Uterus (tissue), 4 donors: ENCODE measurements around the gene CEP89. TPM values are rescaled to one million over a fixed set of nuclear protein-coding genes. Genes with fewer than 3 reads are reported as not detected.

ENCODE experiments used
- DNase-seq, 2 donors: peaks; one replicate each; pipeline ENCODE4 v3.0.0-alpha.2; 2019 to 2020
- H3K27ac ChIP-seq, 2 donors: fragments of 200-600 bp; sonication (generic); 1 replicate in 1 of 2; 2 replicates in 1 of 2; pipeline ENCODE4 v1.5.1; 2016 to 2018
- H3K27me3 ChIP-seq, 2 donors: fragments of 200-600 bp; sonication (generic); one replicate each; pipeline ENCODE4 v1.5.1; 2018 to 2019; ENCODE audit warnings: control low read depth in 1 of 2
- H3K36me3 ChIP-seq, 2 donors: fragments of 200-600 bp; sonication (generic); one replicate each; pipeline ENCODE4 v1.5.1; 2019; ENCODE audit warnings: control low read depth in 1 of 2
- H3K4me1 ChIP-seq, 2 donors: fragments of 200-600 bp; sonication (generic); one replicate each; pipeline ENCODE4 v1.5.1; 2018 to 2019; ENCODE audit warnings: control low read depth in 1 of 2
- H3K4me3 ChIP-seq, 2 donors: fragments of 200-600 bp; sonication (generic); 1 replicate in 1 of 2; 2 replicates in 1 of 2; pipeline ENCODE4 v1.5.1; 2018 to 2019; ENCODE audit warnings: mild to moderate bottlenecking in 1 of 2
- H3K9me3 ChIP-seq, 2 donors: fragments of 200-600 bp; sonication (generic); one replicate each; pipeline ENCODE4 v1.5.1; 2019; ENCODE audit warnings: control low read depth in 1 of 2
- POLR2A ChIP-seq, 2 donors: fragments of 450-650 bp; IDR thresholded peaks; one replicate each; pipeline ENCODE4 v1.6.1; 2016; ENCODE audit warnings: antibody characterized with exemption in 2 of 2, mild to moderate bottlenecking in 1 of 2, moderate library complexity in 1 of 2
- intact Hi-C: fragments of 100-400 bp; cut with DNase I; formaldehyde crosslinking; loops from one replicate; pipeline ENCODE4 v1.15.1; 2023; ENCODE audit warnings: low total_unique reads
- total RNA-seq, 4 donors: library from RNA; depleted of rRNA in 3 of 4; stranded (reverse); fragments of >200 nt in 3 of 4; gene quantifications; one replicate each; pipeline versions ENCODE4 v1.1.0 to v1.2.4, GENCODE V29; 2014 to 2023
- TF ChIP-seq, protein P1 (sequence below), 4 experiments: fragments of 200-600 bp in 2 of 4; fragments of 450-650 bp in 2 of 4; sonication (generic) in 2 of 4; IDR thresholded peaks; one replicate each; pipeline ENCODE4 v1.5.1; 2016 to 2019; ENCODE audit warnings: antibody characterized with exemption in 4 of 4, mild to moderate bottlenecking in 2 of 4, moderate library complexity in 1 of 4
- donor health status: DM: yes; HTN: yes; CAD: no.

The CEP89 gene
- total RNA-seq, 4 donors from 2014 or later, result 5.1 to 29.2 (median 10.6) TPM

DNA sequence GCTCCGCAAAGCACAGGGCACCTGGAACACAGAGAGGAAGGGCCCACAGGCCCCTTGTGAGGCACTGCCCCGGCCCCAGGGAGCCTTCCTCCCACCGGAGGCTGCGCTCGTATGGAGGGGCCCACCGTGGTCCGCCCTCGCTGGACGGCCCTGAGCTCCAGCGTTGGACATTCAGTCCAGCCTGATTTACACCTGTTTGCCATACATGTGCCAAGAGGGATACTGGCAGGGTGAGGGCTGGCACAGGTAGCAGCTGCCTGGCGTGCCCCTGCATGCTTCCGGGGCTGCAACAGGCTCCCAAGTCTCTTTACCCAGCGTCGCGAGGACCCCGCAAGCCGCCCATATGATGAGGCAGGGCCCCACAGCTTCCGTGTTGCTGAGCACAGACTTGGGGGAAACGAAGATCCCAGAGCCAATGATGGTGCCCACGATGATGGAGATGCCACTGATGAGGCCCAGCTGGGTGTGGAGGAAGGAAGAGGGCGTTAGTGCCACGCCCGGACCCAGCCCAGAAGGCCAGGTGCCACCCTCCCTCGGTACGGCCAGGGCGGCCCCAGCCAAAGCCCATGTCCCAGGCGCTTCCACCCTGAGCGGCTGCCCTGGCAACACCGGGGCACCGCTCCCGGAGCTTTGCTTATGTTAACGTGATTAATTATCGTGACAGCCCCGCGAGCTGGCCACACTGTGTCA is 107.3 kb downstream of the CEP89 start:
- H3K27me3 ChIP-seq, result no peaks in the 10 kb centered on the region
- intact Hi-C loops, result no loop called here
- no peak for DNase-seq
- H3K27ac ChIP-seq, result no peak overlapping the region
- no peak overlapping the region for H3K4me3 ChIP-seq
- H3K9me3 ChIP-seq, result no peaks in the 10 kb centered on the region
- TF ChIP-seq, protein P1, sequence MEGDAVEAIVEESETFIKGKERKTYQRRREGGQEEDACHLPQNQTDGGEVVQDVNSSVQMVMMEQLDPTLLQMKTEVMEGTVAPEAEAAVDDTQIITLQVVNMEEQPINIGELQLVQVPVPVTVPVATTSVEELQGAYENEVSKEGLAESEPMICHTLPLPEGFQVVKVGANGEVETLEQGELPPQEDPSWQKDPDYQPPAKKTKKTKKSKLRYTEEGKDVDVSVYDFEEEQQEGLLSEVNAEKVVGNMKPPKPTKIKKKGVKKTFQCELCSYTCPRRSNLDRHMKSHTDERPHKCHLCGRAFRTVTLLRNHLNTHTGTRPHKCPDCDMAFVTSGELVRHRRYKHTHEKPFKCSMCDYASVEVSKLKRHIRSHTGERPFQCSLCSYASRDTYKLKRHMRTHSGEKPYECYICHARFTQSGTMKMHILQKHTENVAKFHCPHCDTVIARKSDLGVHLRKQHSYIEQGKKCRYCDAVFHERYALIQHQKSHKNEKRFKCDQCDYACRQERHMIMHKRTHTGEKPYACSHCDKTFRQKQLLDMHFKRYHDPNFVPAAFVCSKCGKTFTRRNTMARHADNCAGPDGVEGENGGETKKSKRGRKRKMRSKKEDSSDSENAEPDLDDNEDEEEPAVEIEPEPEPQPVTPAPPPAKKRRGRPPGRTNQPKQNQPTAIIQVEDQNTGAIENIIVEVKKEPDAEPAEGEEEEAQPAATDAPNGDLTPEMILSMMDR (IDR thresholded peaks at IDR 0.05), result no peak
- no peak for TF ChIP-seq POLR2A (IDR thresholded peaks at IDR 0.05)
- H3K36me3 ChIP-seq, result no peaks in the 10 kb centered on the region
- H3K4me1 ChIP-seq, result no peaks in the 10 kb centered on the region

DNA sequence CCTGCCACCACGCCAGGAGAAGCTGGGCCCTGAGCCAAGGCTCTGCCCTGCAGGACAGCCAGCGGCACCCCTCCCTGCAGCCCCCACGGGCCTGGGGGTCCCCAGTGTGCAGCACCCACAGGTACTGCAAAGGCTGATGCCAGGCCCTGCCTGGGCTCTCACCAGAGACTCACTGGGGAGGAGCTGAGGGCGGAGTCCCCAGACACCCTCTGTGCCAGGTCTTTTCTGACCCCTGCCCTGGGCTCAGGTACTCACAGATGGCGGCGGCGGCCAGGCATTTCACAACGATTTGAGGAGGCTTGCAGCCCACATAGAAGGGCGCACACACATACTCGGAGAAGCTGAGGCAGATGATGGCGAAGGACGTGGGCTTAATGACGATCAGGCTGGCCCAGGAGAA is 107.9 kb downstream of the CEP89 start:
- Histone ChIP-seq H3K36me3 (no peaks in the 10 kb centered on the region), H3K27ac (no peak overlapping the region), H3K9me3 (no peaks in the 10 kb centered on the region), H3K4me3 (no peak overlapping the region), H3K4me1 (no peaks in the 10 kb centered on the region), H3K27me3 (no peaks in the 10 kb centered on the region)
- TF ChIP-seq, protein P1 (IDR thresholded peaks at IDR 0.05), result no peak
- no peak for TF ChIP-seq POLR2A (IDR thresholded peaks at IDR 0.05)
- intact Hi-C loops, result no loop called here
- DNase-seq, result no peak

DNA sequence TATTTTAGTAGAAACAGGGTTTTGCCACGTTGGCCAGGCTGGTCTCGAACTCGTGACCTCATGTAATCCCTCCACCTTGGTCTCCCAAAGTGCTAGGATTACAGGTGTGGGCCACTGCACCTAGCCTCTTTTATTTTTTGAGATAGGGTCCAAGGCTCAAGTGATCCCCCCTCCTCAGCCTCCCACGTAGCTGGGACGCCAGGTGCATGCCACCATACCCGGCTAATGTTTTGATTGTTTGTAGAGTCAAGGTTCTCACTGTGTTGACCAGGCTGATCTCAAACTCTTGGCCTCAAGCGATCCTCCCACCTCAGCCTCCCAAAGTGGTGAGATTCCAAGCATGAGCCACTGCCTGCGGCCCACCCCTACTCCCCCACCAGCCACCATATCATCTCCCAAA is 108.5 kb downstream of the CEP89 start:
- Histone ChIP-seq H3K4me3 (no peak overlapping the region), H3K36me3 (no peaks in the 10 kb centered on the region), H3K4me1 (no peaks in the 10 kb centered on the region), H3K27ac (no peak overlapping the region), H3K27me3 (no peaks in the 10 kb centered on the region), H3K9me3 (no peaks in the 10 kb centered on the region)
- intact Hi-C loops, result no loop called here
- TF ChIP-seq, protein P1 (IDR thresholded peaks at IDR 0.05), result no peak
- TF ChIP-seq POLR2A (IDR thresholded peaks at IDR 0.05), result no peak
- no peak for DNase-seq

DNA sequence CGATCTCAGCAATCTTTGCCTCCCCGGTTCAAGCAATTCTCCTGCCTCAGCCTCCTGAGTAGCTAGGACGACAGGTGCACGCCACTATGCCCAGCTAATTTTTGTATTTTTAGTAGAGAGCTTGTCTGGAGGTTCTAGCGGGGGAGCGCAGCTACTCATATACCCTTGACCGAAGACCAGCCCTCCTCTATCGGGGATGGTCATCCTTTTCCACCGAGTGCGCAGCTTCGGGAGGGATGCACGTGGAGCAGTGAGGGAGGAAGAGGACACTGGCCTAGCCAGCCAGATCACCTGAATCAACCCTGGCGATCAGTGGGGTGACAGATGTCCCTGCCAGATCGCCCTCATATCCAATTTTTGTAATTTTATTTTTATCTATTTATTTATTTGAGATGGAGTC is 109.0 kb downstream of the CEP89 start:
- intact Hi-C loops, result no loop called here
- TF ChIP-seq, protein P1 (IDR thresholded peaks at IDR 0.05), result no peak
- TF ChIP-seq POLR2A (IDR thresholded peaks at IDR 0.05), result no peak

DNA sequence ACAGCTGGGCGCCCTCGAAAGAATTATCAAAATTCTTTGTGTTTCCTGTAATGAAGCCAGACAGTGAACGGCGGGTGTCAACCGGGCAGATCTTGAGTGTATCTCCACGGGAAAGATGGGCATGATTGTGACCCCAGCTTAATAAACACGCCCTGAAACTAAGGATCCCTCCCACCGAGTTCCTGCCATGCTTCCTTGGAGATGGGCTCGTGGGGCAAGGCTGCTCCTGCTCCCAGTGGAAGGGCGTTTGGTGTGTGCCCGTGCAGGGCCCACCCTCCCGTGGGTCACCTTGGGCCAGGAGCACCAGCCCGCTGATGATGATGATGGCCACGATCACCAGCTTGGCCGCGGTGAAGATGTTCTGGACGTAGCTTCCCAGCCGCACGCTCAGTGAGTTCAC is 109.6 kb downstream of the CEP89 start:
- intact Hi-C loops, result no loop called here
- DNase-seq, result no peak
- no peak overlapping the region for H3K27ac ChIP-seq
- H3K36me3 ChIP-seq, result no peaks in the 10 kb centered on the region
- H3K4me3 ChIP-seq, result no peak overlapping the region
- no peaks in the 10 kb centered on the region for H3K9me3 ChIP-seq
- H3K4me1 ChIP-seq, result no peaks in the 10 kb centered on the region
- no peaks in the 10 kb centered on the region for H3K27me3 ChIP-seq
- TF ChIP-seq, protein P1 (IDR thresholded peaks at IDR 0.05), result no peak
- no peak for TF ChIP-seq POLR2A (IDR thresholded peaks at IDR 0.05)

More for the DNA sequence above, 109.0 kb downstream of the CEP89 start:
- no peaks in the 10 kb centered on the region for H3K27me3 ChIP-seq
- no peak for DNase-seq
- H3K36me3 ChIP-seq, result no peaks in the 10 kb centered on the region
- H3K27ac ChIP-seq, result no peak overlapping the region
- H3K4me3 ChIP-seq, result no peak overlapping the region
- no peaks in the 10 kb centered on the region for H3K4me1 ChIP-seq
- no peaks in the 10 kb centered on the region for H3K9me3 ChIP-seq
